ENCODE data around the gene SLC30A7. TPM values are rescaled to one million over a fixed set of nuclear protein-coding genes. Genes with fewer than 3 reads are reported as not detected.

SLC30A7 gene
- total RNA-seq, 2 donors from 2014 or later = 21.7 to 26.2 TPM

GRCh38 chr1:100875228-100875627 is 20.7 kb upstream of the SLC30A7 start:
- no peak overlapping the region for H3K27ac Mint-ChIP-seq
- no peak overlapping the region for H3K27ac ChIP-seq (ENCODE audit: low read depth, low read length)
- H3K36me3 Mint-ChIP-seq (ENCODE audit: low read depth) = peaks cover 21% of the 10 kb centered on the region
- TF ChIP-seq CTCF (conservative IDR thresholded peaks at IDR 0.05) = no peak
- no peak overlapping the region for H3K4me3 Mint-ChIP-seq
- no peak overlapping the region for H3K9ac ChIP-seq (ENCODE audit: extremely low read depth, low read length, poor library complexity, severe bottlenecking)
- no peaks in the 10 kb centered on the region for H3K4me1 Mint-ChIP-seq
- no peak for DNase-seq
- H3K27me3 Mint-ChIP-seq (ENCODE audit: insufficient read depth) = no peaks in the 10 kb centered on the region
- H3K4me1 ChIP-seq (ENCODE audit: control insufficient read depth, insufficient read depth, low read length) = no peaks in the 10 kb centered on the region
- H3K27me3 ChIP-seq (ENCODE audit: control insufficient read depth, insufficient read depth, low read length, poor library complexity, severe bottlenecking) = no peaks in the 10 kb centered on the region
- H3K36me3 ChIP-seq (ENCODE audit: control insufficient read depth, insufficient read depth, low read length) = peaks cover 28% of the 10 kb centered on the region
- no peak overlapping the region for H3K4me3 ChIP-seq (ENCODE audit: low read length)
- H3K9me3 ChIP-seq (ENCODE audit: control insufficient read depth, low read length) = no peaks in the 10 kb centered on the region
- H3K9me3 Mint-ChIP-seq = no peaks in the 10 kb centered on the region
- 86 to 92% methylated on average over 1 to 3 of the region's 3 CpGs for WGBS, 2 experiments (ENCODE audit: insufficient coverage in 1 of 2, insufficient read length in 1 of 2)

GRCh38 chr1:100876291-100876690 is 19.6 kb upstream of the SLC30A7 start:
- H3K27ac ChIP-seq (ENCODE audit: low read depth, low read length) = no peak overlapping the region
- no peaks in the 10 kb centered on the region for H3K9me3 Mint-ChIP-seq
- no peak overlapping the region for H3K4me3 ChIP-seq (ENCODE audit: low read length)
- no peaks in the 10 kb centered on the region for H3K9me3 ChIP-seq (ENCODE audit: control insufficient read depth, low read length)
- H3K36me3 ChIP-seq (ENCODE audit: control insufficient read depth, insufficient read depth, low read length) = peaks cover 28% of the 10 kb centered on the region
- no peak overlapping the region for H3K9ac ChIP-seq (ENCODE audit: extremely low read depth, low read length, poor library complexity, severe bottlenecking)
- no peak overlapping the region for H3K4me3 Mint-ChIP-seq
- TF ChIP-seq CTCF (conservative IDR thresholded peaks at IDR 0.05) = no peak
- no peaks in the 10 kb centered on the region for H3K4me1 Mint-ChIP-seq
- no peaks in the 10 kb centered on the region for H3K27me3 ChIP-seq (ENCODE audit: control insufficient read depth, insufficient read depth, low read length, poor library complexity, severe bottlenecking)
- no peak for DNase-seq
- H3K27me3 Mint-ChIP-seq (ENCODE audit: insufficient read depth) = no peaks in the 10 kb centered on the region
- H3K27ac Mint-ChIP-seq = no peak overlapping the region
- H3K4me1 ChIP-seq (ENCODE audit: control insufficient read depth, insufficient read depth, low read length) = no peaks in the 10 kb centered on the region
- H3K36me3 Mint-ChIP-seq (ENCODE audit: low read depth) = peaks cover 21% of the 10 kb centered on the region

- Histone ChIP-seq H3K9me3 (ENCODE audit: control insufficient read depth, low read length) (no peaks in the 10 kb centered on the region), H3K27ac (ENCODE audit: low read depth, low read length) (no peak overlapping the region), H3K4me1 (ENCODE audit: control insufficient read depth, insufficient read depth, low read length) (no peaks in the 10 kb centered on the region), H3K9ac (ENCODE audit: extremely low read depth, low read length, poor library complexity, severe bottlenecking) (no peak overlapping the region), H3K4me3 (ENCODE audit: low read length) (no peak overlapping the region), H3K36me3 (ENCODE audit: control insufficient read depth, insufficient read depth, low read length) (peaks cover 24% of the 10 kb centered on the region), H3K27me3 (ENCODE audit: control insufficient read depth, insufficient read depth, low read length, poor library complexity, severe bottlenecking) (no peaks in the 10 kb centered on the region)
- Mint-ChIP-seq H3K4me1 (peaks cover 4% of the 10 kb centered on the region), H3K27ac (no peak overlapping the region), H3K27me3 (ENCODE audit: insufficient read depth) (no peaks in the 10 kb centered on the region), H3K36me3 (ENCODE audit: low read depth) (peaks cover 17% of the 10 kb centered on the region), H3K9me3 (no peaks in the 10 kb centered on the region), H3K4me3 (no peak overlapping the region)
- no peak for TF ChIP-seq CTCF (conservative IDR thresholded peaks at IDR 0.05)
- no peak for DNase-seq
These were observed 16.5 kb upstream of the SLC30A7 start for GRCh38 chr1:100879422-100879821.

Measured in endodermal cell (in vitro differentiated cells).